SH-SY5Y (cell line): ENCODE data around the gene TNFRSF4.

Experiments
- GATA2 ChIP-seq: IDR thresholded peaks from 2 replicates; pipeline ENCODE4 v1.6.1; 2011; ENCODE audit warnings: mild to moderate bottlenecking, low read depth, low read length
- GATA3 ChIP-seq: IDR thresholded peaks from 2 replicates; pipeline ENCODE4 v1.6.1; 2011; ENCODE audit warnings: low read depth, mild to moderate bottlenecking, low read length, moderate library complexity

GRCh38 chr1:1230656-1231399 lies 16.9 kb upstream of the TNFRSF4 start:
- TF ChIP-seq GATA3, result no peak
- no peak for TF ChIP-seq GATA2
